Measurements from ENCODE around the gene ACVRL1. TPM values are rescaled to one million over a fixed set of nuclear protein-coding genes. Genes with fewer than 3 reads are reported as not detected.

Gene ACVRL1
- total and polyA plus RNA-seq, 9 of the 15 experiments (the other 6 are each of a cell fraction or from before 2014, with no cell fraction given) = 0.07 to 1.4 (median 0.30) TPM

GRCh38 chr12:51871918-51872688 is 35.2 kb upstream of the ACVRL1 start (continued):
- no peak for TF ChIP-seq CLOCK (CRISPR knock-in tag; IDR thresholded peaks at IDR 0.05; ENCODE audit: borderline replicate concordance)
- TF ChIP-seq NR2C2 (CRISPR knock-in tag; IDR thresholded peaks at IDR 0.05) = no peak
- TF ChIP-seq NR2C2 (tag; IDR thresholded peaks at IDR 0.05) = peak; percentile 58
- peak; percentile 47; the same call in 1 of the 2 replicates for TF ChIP-seq ATF3 (IDR thresholded peaks at IDR 0.05)
- no peak for TF ChIP-seq ATF3 (CRISPR knock-in tag; conservative IDR thresholded peaks at IDR 0.05)
- TF ChIP-seq PBX2 (CRISPR knock-in tag; IDR thresholded peaks at IDR 0.05; ENCODE audit: low read depth) = no peak
- peak; percentile 91 for TF ChIP-seq PBX2 (tag; conservative IDR thresholded peaks at IDR 0.05; ENCODE audit: low read depth)
- TF ChIP-seq NR2C1 (IDR thresholded peaks at IDR 0.05) = no peak
- TF ChIP-seq NR2C1 (tag; IDR thresholded peaks at IDR 0.05) = 0 out of 2 replicates have a peak, but pooled peaks have one; percentile 24
- TF ChIP-seq SUPT5H (IDR thresholded peaks at IDR 0.05) = no peak
- TF ChIP-seq RCOR1 (IDR thresholded peaks at IDR 0.05; ENCODE audit: borderline replicate concordance in 1 of 2, low read depth in 2 of 2, low read length in 2 of 2) = peak in 1 of 2 experiments; percentile 48; a peak in 1 of 4 replicates
- no peak for TF ChIP-seq TSC22D4 (tag; IDR thresholded peaks at IDR 0.05)
- peak; percentile 14; the same call in 1 of the 2 replicates for TF ChIP-seq ESRRA (IDR thresholded peaks at IDR 0.05; ENCODE audit: borderline replicate concordance, low read depth)
- 0 out of 2 replicates have a peak, but pooled peaks have one; percentile 24 for TF ChIP-seq ZNF12 (CRISPR knock-in tag; IDR thresholded peaks at IDR 0.05)
- no peak for TF ChIP-seq ZBTB12 (CRISPR knock-in tag; IDR thresholded peaks at IDR 0.05)
- no peak for TF ChIP-seq ZNF212 (CRISPR knock-in tag; IDR thresholded peaks at IDR 0.05)
- TF ChIP-seq MTA2 (IDR thresholded peaks at IDR 0.05; ENCODE audit: low read depth) = no peak
- TF ChIP-seq DEAF1 (CRISPR knock-in tag; IDR thresholded peaks at IDR 0.05) = no peak
